Measurements from ENCODE around the gene GALNTL6.

- TF ChIP-seq, protein P1, sequence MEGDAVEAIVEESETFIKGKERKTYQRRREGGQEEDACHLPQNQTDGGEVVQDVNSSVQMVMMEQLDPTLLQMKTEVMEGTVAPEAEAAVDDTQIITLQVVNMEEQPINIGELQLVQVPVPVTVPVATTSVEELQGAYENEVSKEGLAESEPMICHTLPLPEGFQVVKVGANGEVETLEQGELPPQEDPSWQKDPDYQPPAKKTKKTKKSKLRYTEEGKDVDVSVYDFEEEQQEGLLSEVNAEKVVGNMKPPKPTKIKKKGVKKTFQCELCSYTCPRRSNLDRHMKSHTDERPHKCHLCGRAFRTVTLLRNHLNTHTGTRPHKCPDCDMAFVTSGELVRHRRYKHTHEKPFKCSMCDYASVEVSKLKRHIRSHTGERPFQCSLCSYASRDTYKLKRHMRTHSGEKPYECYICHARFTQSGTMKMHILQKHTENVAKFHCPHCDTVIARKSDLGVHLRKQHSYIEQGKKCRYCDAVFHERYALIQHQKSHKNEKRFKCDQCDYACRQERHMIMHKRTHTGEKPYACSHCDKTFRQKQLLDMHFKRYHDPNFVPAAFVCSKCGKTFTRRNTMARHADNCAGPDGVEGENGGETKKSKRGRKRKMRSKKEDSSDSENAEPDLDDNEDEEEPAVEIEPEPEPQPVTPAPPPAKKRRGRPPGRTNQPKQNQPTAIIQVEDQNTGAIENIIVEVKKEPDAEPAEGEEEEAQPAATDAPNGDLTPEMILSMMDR (IDR thresholded peaks at IDR 0.05), result no peak
- TF ChIP-seq POLR2A (IDR thresholded peaks at IDR 0.05), result no peak
- no peak for TF ChIP-seq POLR2AphosphoS5 (IDR thresholded peaks at IDR 0.05)
Measured at GRCh38 chr4:172946503-172946902, 1133.3 kb downstream of the GALNTL6 start.
